HEK293T (cell line): ENCODE measurements around the gene SARM1.

Source experiments
- CTCF ChIA-PET: fragments of 350-600 bp; formaldehyde crosslinking; extraction: SDS; loops from one replicate; lab custom pipeline; 2021; ENCODE audit warnings: antibody characterized with exemption, inconsistent platforms; lab: Yijun Ruan, JAX
- POLR2A ChIA-PET: fragments of 350-600 bp; formaldehyde crosslinking; extraction: SDS; loops from one replicate; lab custom pipeline; 2020; ENCODE audit warnings: antibody characterized with exemption, inconsistent platforms; lab: Yijun Ruan, JAX
- DNase-seq: peaks from one replicate; pipeline ENCODE4 v3.0.0; 2012; ENCODE audit warnings: mixed read lengths; ENCODE audit errors: extremely low spot score
- ARNT ChIP-seq: fragments of 450-650 bp; IDR thresholded peaks from 2 replicates; pipeline ENCODE4 v1.6.1; 2017; ENCODE audit warnings: mild to moderate bottlenecking
- BHLHE40 ChIP-seq: fragments of 450-650 bp; IDR thresholded peaks from 2 replicates; pipeline ENCODE4 v1.6.1; 2016; ENCODE audit warnings: mild to moderate bottlenecking, moderate library complexity, borderline replicate concordance
- CTBP1 ChIP-seq: fragments of 450-650 bp; IDR thresholded peaks from 2 replicates; pipeline ENCODE4 v1.6.1; 2016; ENCODE audit warnings: borderline replicate concordance
- ELF4 ChIP-seq: fragments of 450-650 bp; IDR thresholded peaks from 2 replicates; pipeline ENCODE4 v1.6.1; 2017; ENCODE audit warnings: antibody characterized with exemption
- FOXA1 ChIP-seq: fragments of 450-650 bp; IDR thresholded peaks from 2 replicates; pipeline ENCODE4 v1.6.1; 2016; ENCODE audit warnings: mild to moderate bottlenecking
- FOXK2 ChIP-seq: fragments of 450-650 bp; IDR thresholded peaks from 2 replicates; pipeline ENCODE4 v1.6.1; 2016; ENCODE audit warnings: mild to moderate bottlenecking
- FOXM1 ChIP-seq: fragments of 450-650 bp; IDR thresholded peaks from 2 replicates; pipeline ENCODE4 v1.6.1; 2017; ENCODE audit warnings: mild to moderate bottlenecking, borderline replicate concordance
- HDGF ChIP-seq: fragments of 450-650 bp; IDR thresholded peaks from 2 replicates; pipeline ENCODE4 v1.6.1; 2017; ENCODE audit warnings: antibody characterized with exemption, borderline replicate concordance
- L3MBTL2 ChIP-seq: fragments of 450-650 bp; conservative IDR thresholded peaks from 2 replicates; pipeline ENCODE4 v1.6.1; 2016; ENCODE audit warnings: mild to moderate bottlenecking
- LEF1 ChIP-seq: fragments of 450-650 bp; IDR thresholded peaks from 2 replicates; pipeline ENCODE4 v1.6.1; 2017; ENCODE audit warnings: mild to moderate bottlenecking, borderline replicate concordance
- NFRKB ChIP-seq: fragments of 450-650 bp; IDR thresholded peaks from 2 replicates; pipeline ENCODE4 v1.6.1; 2016; ENCODE audit warnings: mild to moderate bottlenecking, moderate library complexity
- SP1 ChIP-seq: fragments of 450-650 bp; IDR thresholded peaks from 2 replicates; pipeline ENCODE4 v1.6.1; 2017
- SUZ12 ChIP-seq: fragments of 450-650 bp; IDR thresholded peaks from 2 replicates; pipeline ENCODE4 v1.6.1; 2016; ENCODE audit warnings: mild to moderate bottlenecking
- TARDBP ChIP-seq: fragments of 450-650 bp; IDR thresholded peaks from 2 replicates; pipeline ENCODE4 v1.6.1; 2016
- ZNF384 ChIP-seq: fragments of 450-650 bp; IDR thresholded peaks from 2 replicates; pipeline ENCODE4 v1.6.1; 2016
- TF ChIP-seq, protein P1 (sequence below): fragments of 450-650 bp; IDR thresholded peaks from 2 replicates; pipeline ENCODE4 v1.6.1; 2016

The SARM1 gene

GRCh38 chr17:28407974-28408306 is 36.4 kb downstream of the SARM1 start:
- CTCF ChIA-PET = interaction anchor here (0.6 to 5.1 kb wide), 4 partner anchors 9 to 98 kb away, joined by 3 to 45 read pairs (median 4); no protein-coding TSS in a partner anchor
- TF ChIP-seq, protein P1, sequence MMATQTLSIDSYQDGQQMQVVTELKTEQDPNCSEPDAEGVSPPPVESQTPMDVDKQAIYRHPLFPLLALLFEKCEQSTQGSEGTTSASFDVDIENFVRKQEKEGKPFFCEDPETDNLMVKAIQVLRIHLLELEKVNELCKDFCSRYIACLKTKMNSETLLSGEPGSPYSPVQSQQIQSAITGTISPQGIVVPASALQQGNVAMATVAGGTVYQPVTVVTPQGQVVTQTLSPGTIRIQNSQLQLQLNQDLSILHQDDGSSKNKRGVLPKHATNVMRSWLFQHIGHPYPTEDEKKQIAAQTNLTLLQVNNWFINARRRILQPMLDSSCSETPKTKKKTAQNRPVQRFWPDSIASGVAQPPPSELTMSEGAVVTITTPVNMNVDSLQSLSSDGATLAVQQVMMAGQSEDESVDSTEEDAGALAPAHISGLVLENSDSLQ = no peak
- TF ChIP-seq ELF4 (no peak), LEF1 (no peak), L3MBTL2 (no peak), FOXA1 (no peak), FOXM1 (no peak), SP1 (no peak), ZNF384 (no peak), CTBP1 (no peak), TARDBP (no peak), FOXK2 (no peak), ARNT (no peak), SUZ12 (no peak), HDGF (no peak), BHLHE40 (no peak), NFRKB (no peak)
- POLR2A ChIA-PET = interaction anchor here (0.8 to 3.7 kb wide), 6 partner anchors 8 to 236 kb away, joined by 3 to 29 read pairs (median 4); partner anchors contain the start of genes IFT20 and TNFAIP1
- no peak for DNase-seq

- no peak for DNase-seq
- ChIA-PET POLR2A (no interaction called here), CTCF (no interaction called here)
- no peak for TF ChIP-seq HDGF
- TF ChIP-seq FOXA1 = no peak
- no peak for TF ChIP-seq SUZ12
- no peak for TF ChIP-seq ELF4
- TF ChIP-seq L3MBTL2 = no peak
- no peak for TF ChIP-seq TARDBP
These were observed 40.6 kb downstream of the SARM1 start for GRCh38 chr17:28412099-28412498.

- CTCF ChIA-PET = interaction anchor here (0.7 kb wide), 1 partner anchor 283 kb away, joined by 3 read pairs; no protein-coding TSS in a partner anchor
These were observed 42.3 kb downstream of the SARM1 start for GRCh38 chr17:28413804-28414203.

GRCh38 chr17:28415886-28416285 is 44.4 kb downstream of the SARM1 start:
- DNase-seq = no peak
- ChIA-PET POLR2A (interaction anchor here (1.2 to 2.1 kb wide), 4 partner anchors 9 to 80 kb away, joined by 7 to 29 read pairs (median 10); partner anchors contain the start of genes IFT20, POLDIP2, SLC46A1 and TNFAIP1), CTCF (interaction anchor here (0.7 to 3.4 kb wide), 9 partner anchors 9 to 156 kb away, joined by 3 to 45 read pairs (median 10); partner anchors contain the start of genes IFT20, SARM1, SLC46A1 and TNFAIP1)
- TF ChIP-seq NFRKB (no peak), ELF4 (no peak), SP1 (no peak), ARNT (no peak), TARDBP (no peak), LEF1 (no peak)

More at GRCh38 chr17:28413804-28414203, 42.3 kb downstream of the SARM1 start:
- no peak for DNase-seq
- POLR2A ChIA-PET = no interaction called here
- TF ChIP-seq FOXK2 (no peak), ZNF384 (no peak), TARDBP (no peak), SP1 (no peak), BHLHE40 (no peak), ELF4 (no peak), CTBP1 (no peak), NFRKB (no peak), SUZ12 (no peak), FOXA1 (no peak), LEF1 (no peak)
- TF ChIP-seq, protein P1 = no peak

GRCh38 chr17:28416703-28417311 is 45.3 kb downstream of the SARM1 start:
- ChIA-PET POLR2A (interaction anchor here (0.7 to 2.1 kb wide), 6 partner anchors 10 to 81 kb away, joined by 3 to 29 read pairs (median 7); partner anchors contain the start of genes IFT20, POLDIP2, SLC46A1 and TNFAIP1), CTCF (interaction anchor here (0.5 to 3.4 kb wide), 19 partner anchors 8 to 763 kb away, joined by 3 to 45 read pairs (median 3); partner anchors contain the start of genes IFT20, MYO18A, SARM1 and SLC46A1)
- peak; percentile 65 for DNase-seq
- no peak for TF ChIP-seq FOXM1
- TF ChIP-seq BHLHE40 = no peak
- no peak for TF ChIP-seq L3MBTL2
- TF ChIP-seq ARNT = no peak
- no peak for TF ChIP-seq FOXA1
- no peak for TF ChIP-seq TARDBP
- no peak for TF ChIP-seq ELF4
- TF ChIP-seq SUZ12 = no peak
- TF ChIP-seq, protein P1 = no peak
- TF ChIP-seq ZNF384 = no peak
- no peak for TF ChIP-seq NFRKB

GRCh38 chr17:28421787-28422305 is 50.4 kb downstream of the SARM1 start:
- DNase-seq = no peak
- TF ChIP-seq SUZ12 (no peak), LEF1 (no peak), TARDBP (no peak), NFRKB (no peak), HDGF (no peak), FOXA1 (no peak), BHLHE40 (no peak), SP1 (no peak), ELF4 (no peak)
- TF ChIP-seq, protein P1 = no peak
- CTCF ChIA-PET = interaction anchor here (1.3 kb wide), 1 partner anchor 14 kb away, joined by 3 read pairs; no protein-coding TSS in a partner anchor
- POLR2A ChIA-PET = no interaction called here
